Measurements from ENCODE around the gene ARF6.
"Not testable (repeated sequence)": the region's sequence is repeated elsewhere in the genome, so short reads cannot be mapped to it uniquely, and the experiment has no call there.

ARF6 gene

DNA sequence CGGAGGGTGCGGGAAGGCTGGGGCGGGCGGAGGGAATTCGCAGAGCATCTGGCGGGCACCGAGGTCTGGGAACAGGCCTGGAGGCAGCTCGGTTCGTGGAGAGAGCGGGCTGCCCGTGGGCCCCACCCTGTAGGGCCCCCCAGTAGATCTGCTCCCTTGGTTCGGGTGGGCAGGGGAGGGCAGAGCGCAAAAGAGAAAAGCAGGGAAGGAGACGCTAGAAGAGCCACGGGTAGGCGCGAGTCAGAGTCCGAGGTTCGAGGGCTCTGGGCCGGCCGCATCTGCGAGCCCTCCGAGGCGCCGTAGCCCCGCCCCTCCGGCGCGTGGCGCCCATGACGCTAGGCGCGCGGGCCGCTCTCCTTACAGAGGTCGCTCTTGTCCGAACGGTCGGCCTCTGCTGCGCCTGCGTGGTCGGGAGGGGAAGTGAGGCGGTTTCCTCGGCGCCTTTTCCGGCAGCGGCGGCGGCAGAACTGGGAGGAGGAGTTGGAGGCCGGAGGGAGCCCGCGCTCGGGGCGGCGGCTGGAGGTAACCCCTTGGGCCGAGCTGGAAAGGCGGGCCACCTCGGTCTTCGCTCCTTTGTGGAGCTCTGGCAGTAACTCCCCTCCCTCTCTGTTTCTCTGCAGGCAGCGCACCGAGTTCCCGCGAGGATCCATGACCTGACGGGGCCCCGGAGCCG lies at the start of gene ARF6:
Gene ARF6, plus strand, starts transcription at position 447 of the 673 bp plus-strand sequence. CDS start 655 bp downstream, outside the sequence.
- peak; percentile 78 for FAIRE-seq
- peak; percentile 86 for DNase-seq (ENCODE audit: insufficient read length, low spot score)

DNA sequence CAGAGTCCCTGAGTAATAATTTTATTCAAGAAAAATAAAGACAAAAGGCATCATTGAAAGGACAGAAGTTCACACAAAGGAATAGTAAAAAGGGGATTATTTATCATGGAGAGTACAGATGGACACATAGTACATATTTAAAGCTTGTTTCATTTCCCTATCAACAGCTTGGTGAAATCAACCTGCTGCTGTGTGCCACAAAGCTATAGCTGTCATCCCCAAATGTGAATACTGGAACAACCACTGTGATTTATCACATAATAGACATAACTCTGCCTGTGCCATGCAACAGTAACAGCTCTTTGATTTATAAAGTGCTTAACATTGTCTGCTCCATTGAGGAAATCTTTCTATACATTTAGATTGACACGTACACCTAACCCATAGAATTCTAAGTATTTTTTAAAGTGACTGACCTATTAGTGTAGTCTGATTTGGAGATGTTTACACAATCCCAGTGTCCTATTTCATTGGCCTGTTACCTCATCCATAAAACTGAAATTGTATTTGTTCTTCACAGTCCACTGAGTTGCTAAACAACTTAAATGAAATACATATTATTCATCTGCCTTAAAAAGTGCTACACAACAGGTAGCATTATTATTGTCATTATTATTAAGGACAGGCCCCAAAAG lies 43.6 kb upstream of the ARF6 start:
- no peak for FAIRE-seq
- DNase-seq (ENCODE audit: insufficient read length, low spot score): no peak

DNA sequence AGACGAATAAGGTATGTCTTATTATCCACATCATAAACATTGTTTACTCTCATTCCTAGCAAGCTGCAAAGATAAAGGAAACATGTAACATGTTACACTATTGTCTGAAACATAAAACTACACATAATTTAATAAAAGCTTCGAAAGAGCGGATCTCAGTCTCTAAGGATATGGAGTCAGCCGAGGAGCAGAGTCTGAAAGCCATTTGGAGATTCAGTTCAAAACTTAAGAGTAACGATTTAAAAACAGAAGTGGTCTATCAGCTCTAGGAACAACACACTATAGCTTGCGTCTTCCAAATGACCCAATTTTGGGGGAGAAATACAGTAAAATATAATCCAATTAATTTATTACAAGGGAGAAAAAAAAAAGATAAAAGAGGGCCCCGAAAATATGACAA lies 41.1 kb upstream of the ARF6 start:
- no peak for FAIRE-seq
- DNase-seq (ENCODE audit: insufficient read length, low spot score): no peak

DNA sequence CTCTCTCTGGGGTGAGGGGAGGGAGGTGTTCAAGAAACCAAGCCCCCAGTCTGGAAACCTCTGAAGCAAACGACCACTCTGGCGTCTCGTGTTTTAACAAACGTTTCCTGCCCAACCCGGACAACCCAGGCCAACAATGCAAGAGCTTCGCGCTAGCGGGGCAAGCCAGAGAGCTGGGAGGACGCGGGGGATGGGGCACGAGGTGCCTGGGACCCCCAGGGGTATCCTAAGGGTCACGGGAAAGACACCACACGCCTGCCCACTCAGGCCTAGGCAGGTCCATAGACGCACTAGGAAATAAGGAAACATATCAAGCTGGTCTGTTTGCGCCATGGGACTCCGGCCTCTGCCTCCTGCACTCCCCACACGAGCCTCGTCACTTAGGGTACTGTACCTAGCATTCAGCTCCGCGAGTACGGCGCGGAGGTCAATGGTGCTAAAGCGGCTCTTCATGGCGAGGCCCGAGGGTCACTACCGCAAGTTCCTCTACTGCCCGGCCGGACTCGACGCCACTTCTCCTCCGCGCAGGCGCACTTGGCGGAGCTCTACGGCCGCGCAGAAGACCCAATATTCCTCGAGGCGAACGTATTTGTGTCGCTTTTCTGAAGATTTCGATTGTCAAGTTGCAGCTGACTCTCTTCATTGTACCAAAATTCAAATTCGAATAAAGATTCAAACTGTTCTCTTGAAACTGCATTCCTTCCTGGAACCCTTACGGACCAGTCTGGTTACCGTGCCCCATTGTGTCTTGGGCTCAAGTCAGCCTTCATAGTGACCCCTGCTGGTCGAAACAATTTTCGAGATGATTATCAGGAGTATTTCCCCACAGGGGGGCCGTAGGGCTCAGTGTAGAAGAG lies 40.4 kb upstream of the ARF6 start, which contains the start of gene NEMF:
Gene NEMF, minus strand, starts transcription at position 488 of the 857 bp plus-strand sequence. Its CDS starts 35 bp downstream, at position 453.
- FAIRE-seq: peak; percentile 93

DNA sequence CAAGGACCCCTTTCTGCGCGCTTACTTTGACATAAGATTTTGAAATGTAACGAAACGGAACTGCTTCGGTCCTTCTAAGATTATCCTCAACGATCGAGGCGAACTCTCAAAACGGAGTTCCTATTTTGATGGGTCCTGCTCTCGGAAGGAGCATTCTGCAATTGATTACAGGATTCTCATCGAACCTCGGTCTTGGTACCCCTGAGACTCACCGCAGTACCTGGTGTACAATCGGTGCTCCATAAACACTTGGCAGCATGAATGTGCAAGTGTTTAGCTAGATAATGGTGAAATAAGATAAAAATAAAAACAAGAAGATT lies 39.8 kb upstream of the ARF6 start:
- FAIRE-seq (no peak), DNase-seq (ENCODE audit: insufficient read length, low spot score) (no peak)

More for the DNA sequence above, 40.4 kb upstream of the ARF6 start, which contains the start of gene NEMF:
- no peak for DNase-seq (ENCODE audit: insufficient read length, low spot score)

DNA sequence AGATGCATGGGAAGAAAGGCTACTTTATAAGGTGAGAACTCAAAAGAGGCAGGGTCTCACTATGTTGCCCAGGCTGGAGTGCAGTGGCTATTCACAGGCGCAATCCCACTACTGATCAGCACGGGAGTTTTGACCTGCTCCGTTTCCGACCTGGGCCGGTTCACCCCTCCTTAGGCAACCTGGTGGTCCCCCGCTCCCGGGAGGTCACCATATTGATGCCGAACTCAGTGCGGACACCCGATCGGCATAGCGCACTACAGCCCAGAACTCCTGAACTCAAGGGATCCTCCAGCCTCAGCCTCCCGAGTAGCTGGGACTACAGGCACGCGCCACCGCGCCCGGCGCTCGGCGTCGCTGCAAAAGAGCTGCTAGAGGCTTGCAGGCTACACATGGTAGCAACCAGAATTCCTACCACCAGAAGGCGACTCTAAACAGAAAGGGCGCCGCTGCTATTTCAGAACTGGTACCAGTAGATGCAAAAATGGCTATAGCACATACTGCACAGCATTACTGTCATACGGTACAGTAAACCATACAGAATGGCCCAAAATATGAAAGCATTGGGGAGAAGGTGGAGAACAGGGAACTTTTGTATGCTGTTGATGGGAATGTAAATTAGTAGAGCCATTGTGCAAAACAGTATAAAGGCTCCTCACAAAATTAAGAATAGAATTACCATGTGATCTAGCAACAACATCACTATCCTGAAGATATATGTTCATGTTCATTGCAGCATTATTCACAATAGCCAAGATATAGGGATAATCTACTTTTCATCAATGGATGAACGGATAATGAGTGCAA lies 39.1 kb upstream of the ARF6 start:
- DNase-seq (ENCODE audit: insufficient read length, low spot score) (no peak), FAIRE-seq (no peak)

DNA sequence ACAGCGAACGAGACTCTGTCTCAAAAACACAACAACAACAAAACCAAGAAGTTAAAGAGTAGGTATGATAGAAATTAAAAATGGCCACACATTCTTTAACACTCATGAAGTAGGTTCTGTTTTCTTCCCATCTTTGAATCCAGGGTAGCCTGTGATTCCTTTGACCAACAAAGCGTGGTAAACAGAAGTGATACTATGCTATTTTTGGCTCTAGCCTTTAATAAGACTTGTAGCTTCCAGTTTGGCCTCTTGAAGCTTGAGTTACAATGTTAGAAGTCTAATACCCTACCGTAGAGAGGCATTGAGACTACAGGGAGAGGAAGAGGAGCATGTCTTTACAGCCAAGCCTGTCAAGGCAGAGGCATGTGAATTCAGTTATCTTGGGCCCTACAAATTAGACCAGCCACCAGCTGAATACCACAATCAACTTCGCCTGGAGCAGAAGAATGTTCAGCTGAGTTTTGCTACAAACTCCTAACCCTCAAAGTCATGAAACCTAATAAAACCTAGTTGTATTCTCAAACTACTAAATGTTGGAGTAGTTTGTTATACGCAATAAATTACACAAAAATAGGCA lies 35.4 kb upstream of the ARF6 start:
- no peak for FAIRE-seq
- no peak for DNase-seq (ENCODE audit: insufficient read length, low spot score)

DNA sequence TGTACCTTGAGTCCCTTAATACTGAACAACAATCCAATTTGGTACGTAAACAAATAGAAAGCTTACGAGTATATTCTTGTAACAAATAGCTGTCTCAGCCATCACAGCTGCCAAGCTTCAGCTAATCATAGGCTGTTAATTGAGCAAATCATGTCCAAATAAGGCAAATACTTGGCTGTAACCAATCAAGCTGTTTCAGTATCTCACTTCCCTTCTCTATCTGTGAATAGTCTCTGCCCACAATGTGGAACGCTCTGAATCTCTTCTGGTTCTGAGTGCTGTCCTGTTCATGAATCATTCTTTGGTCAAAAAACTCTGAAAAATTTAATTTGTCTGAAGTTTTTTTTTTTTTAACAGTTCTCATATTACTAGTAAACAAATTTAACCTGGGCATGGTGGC lies 34.5 kb upstream of the ARF6 start:
- FAIRE-seq: no peak
- DNase-seq (ENCODE audit: insufficient read length, low spot score): no peak

DNA sequence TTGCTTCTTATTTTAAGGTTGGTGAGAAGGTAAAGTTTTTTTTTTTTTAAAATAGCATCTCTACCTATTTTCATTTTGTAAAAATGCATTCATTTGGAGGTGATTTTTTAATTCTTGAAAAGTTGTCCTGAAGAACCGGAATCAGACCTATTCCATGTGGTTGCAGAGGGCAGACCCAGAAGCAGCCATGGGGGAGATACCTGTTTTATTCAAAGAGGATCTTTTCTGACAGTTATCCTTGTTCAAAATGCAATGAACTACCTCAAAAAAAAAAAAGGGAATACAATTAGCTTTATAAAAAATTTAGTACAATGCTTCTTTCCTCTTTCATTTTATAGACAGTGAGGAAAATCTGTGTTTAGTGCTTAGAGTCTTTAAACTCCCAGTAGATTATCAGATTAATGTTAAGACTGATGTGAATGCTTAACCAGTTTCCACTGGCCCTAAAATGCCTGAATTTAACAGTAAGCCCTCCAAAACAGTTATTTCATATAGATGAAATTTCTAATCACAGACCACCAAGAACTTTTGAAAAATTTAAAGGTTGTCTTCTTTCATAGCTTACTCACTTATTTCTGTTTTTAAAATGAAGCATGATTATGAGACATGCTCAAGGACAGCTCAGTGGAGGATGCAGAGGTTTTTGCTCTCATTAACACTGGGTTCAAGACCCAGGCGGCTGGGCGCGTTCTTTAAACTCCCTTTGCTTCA lies 31.7 kb upstream of the ARF6 start:
- no peak for FAIRE-seq

DNA sequence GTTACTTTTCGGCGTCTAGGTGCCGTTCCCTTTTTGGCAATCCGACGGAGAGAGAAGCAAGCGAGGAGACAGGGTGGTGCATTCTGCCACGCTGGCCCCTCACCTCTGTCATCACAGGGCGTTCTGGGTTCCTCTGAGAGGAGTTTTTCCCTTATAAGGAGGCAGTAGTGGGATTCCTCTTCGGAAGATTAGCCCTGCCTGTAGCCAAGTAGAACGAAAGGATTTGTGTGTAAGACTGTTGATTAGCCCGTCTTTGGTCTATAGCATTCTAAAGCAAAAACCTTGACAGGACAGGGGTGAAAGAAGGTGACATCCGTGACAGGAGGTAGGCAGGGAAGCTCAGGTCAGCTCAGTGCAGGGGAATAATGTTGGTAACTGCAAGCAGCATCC lies 31.2 kb upstream of the ARF6 start:
- DNase-seq (ENCODE audit: insufficient read length, low spot score): no peak
- FAIRE-seq: no peak

More for the DNA sequence above, 31.7 kb upstream of the ARF6 start:
- DNase-seq (ENCODE audit: insufficient read length, low spot score): no peak

DNA sequence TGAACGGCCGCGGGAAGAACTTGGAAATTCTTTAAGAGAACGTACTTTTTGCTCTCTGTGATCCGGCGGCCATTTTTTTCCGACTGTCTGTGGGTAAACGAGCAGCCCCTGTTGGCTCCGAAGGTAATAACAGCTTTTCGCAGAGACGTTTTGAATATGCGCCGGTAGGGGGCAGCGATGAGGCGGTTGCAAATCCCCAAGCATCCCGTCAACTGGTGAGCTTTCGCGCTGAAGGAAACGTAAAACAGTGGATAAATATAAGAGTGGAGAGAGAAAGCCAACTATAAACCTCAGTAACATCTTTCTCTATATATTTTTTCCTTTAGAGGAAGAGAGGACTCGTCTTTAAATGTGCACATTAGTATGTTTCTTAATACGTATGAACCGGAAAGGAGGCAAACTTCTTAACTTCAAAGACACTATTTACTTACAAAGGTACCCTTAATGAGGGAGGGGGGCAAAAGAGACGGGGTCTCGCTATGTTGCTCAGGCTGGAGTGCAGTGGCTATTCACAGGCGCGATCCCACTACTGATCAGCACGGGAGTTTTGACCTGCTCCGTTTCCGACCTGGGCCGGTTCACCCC lies 30.7 kb upstream of the ARF6 start:
- peak; percentile 80 for FAIRE-seq
- no peak for DNase-seq (ENCODE audit: insufficient read length, low spot score)

DNA sequence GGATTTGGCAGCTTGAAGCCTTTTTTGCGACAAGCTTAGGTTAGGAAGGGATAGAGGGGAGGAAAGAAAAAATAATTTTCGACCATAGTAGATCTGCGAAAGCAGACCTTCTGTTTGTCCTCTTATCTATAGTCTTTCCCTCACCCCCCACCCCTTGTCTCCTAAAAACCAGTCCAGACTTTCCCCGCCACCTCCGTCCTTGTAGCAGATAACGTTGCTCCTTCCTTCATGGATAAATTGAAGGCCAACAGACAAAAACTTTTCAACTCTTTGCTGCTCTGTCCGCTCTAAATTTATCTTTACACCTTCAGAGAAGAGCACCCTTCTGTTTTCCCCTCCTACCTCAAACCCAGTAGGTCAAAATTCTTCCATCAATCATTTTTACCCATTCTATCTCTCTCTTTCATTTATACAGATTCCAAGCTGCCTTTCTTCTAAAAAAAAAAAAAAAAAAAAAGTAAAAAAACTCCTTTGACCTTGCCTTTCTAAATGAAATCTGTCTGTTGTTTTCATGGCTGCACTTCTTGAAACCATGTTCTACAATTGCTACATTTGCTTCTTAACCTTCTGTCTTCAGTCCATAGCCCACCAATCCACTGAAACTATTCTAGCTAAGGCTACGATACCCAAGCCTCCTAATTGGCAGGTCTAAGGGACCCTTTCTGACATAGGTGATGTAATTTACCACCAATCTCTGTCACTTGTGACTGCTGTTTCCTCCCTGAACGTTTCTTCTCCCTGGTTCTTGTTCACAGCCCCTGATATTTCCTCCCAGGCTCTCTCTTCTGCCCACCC lies 29.2 kb upstream of the ARF6 start:
- FAIRE-seq (no peak), DNase-seq (ENCODE audit: insufficient read length, low spot score) (no peak)

DNA sequence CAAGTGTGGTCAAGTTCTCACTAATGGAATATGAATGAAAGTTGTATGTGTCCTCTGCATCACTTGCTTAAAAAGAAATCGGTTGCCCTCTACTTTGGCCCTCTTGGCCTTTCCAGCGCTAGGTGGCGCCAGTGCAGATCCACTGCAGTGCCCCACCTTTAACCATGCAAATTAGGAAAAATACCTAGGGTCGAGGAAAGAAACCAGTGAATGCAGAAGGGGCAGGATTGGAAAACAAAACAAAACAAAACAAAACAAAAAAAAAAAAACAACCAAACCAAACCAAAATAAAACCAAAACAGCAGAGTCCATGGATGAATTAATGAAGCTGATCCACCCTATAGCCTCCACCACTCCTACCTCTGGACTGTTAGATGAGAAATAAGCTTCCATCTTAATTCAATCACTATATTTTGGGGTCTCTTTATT lies 27.4 kb upstream of the ARF6 start:
- DNase-seq (ENCODE audit: insufficient read length, low spot score) (no peak), FAIRE-seq (peak; percentile 82)

DNA sequence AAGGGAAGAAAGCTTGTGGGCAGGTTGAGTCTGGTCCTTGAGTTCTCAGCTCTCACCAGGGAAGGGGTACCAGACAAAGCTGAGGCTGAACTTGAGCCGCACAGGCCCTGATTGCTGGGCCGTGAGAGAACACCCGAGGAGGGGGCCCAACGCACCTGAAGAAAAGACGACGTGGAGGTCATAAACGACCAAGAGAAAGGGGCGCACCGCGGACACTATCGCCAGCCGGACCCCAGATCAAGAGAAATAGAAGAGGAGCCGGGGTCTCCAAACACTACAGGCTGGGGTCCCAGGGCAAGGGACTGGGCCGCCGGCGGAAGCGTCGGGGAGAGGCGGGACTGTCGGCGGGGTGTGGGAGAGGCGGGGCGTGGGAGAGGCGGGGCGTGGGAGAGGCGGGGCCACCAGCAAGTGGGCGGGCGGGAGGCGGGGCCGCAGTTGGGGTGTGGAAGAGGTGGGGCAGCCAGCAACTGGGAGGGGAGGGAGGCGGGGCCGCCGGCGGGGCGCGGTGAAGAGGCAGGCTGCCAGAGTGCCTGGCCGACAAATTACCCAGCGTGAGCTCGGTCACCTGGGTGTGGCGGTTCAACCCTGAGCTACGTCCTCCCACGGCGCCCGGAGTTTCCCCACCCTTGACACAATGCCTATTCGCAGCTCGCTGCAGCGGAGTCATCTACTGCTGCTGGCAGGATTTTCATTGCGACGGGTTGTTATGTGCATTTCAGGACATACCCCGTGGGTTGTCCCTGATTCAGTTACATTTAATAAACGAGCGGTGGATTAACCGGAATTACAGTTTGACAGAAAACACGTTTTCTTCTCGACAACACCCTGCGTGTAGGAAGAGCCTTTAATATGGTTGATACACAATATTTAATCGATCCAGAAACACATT lies 24.8 kb upstream of the ARF6 start:
- DNase-seq (ENCODE audit: insufficient read length, low spot score) (peak; percentile 70), FAIRE-seq (peak; percentile 91)

DNA sequence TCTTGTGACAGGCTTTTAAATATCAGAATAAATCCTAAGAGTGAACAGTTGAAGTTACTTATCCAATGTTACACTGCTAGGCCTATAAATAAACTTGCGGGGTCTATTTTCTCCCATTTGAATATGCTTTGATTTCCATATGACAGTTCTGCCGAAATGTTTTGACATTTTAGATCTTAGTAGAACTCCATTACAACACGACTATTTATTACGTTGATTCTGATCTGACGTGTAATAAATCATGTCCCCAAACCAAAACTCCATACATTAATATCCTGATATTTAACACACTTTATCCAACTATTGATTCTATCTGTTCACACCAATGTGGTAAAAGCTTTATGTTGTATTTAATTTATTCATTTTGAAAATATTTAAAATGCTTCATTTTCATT lies 24.2 kb upstream of the ARF6 start:
- no peak for FAIRE-seq
- DNase-seq (ENCODE audit: insufficient read length, low spot score): no peak

DNA sequence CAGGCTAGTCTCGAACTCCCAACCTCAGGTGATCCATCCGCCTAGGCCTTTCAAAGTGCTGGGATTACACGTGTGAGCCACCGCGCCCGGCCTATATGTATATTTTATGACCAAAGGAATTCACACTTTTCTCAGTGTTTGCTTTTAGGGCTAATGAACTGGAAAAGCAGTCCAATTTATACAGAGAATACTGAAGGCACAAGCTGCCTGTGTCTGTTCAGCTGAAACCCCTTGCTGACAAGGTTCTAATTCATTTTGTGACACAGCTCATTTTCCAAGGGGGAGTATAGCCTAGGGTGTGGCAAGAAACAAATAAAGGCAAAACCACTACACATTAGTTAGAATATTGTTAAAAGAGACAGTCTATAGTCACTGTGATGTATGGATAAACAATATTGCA lies 22.0 kb upstream of the ARF6 start:
- FAIRE-seq: no peak
- DNase-seq (ENCODE audit: insufficient read length, low spot score): no peak

DNA sequence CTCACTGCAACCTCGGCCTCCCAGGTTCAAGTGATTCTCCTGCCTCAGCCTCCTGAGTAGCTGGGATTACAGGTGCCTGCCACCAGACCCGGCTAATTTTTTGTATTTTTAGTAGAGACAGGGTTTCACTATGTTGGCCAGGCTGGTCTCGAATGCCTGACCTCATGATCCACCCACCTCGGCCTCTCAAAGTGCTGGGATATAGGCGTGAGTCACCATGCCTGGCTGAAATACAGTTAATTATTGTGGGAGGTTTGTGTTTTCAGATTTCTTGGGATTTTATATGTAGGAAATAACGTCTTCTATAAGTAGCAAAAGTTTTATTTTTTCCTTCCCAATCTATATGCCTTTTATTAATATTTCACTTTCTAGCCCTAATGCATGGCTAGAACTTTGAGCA lies 19.3 kb upstream of the ARF6 start:
- not testable (repeated sequence) for FAIRE-seq; DNase-seq (ENCODE audit: insufficient read length, low spot score)
